Caco-2 (cell line): ENCODE measurements around the gene RRM2. TPM values are rescaled to one million over a fixed set of nuclear protein-coding genes. Genes with fewer than 3 reads are reported as not detected.

Experiments
- BruUV-seq: library from RNA; stranded (reverse); fragments of 400-500 nt; replicated peaks from 2 replicates; lab custom pipeline; 2021; lab: Mats Ljungman, UMichigan
- CTCF ChIA-PET: fragments of 300-600 bp; sonication (Branson Sonifier 250); formaldehyde crosslinking; loops from one replicate; lab custom pipeline; 2022; ENCODE audit warnings: antibody characterized with exemption; lab: Charles Lee
- POLR2A ChIA-PET: fragments of 300-600 bp; sonication (Branson Sonifier 250); formaldehyde crosslinking; loops from one replicate; lab custom pipeline; 2022; ENCODE audit warnings: antibody characterized with exemption; lab: Charles Lee
- DNase-seq, 2 experiments: peaks; one replicate each; pipeline versions ENCODE4 v3.0.0 to v3.0.0-alpha.2; 2020 to 2022
- H3K27me3 ChIP-seq: replicated peaks from 2 replicates; pipeline ENCODE4 v1.6.0; 2011; ENCODE audit warnings: low read length; ENCODE audit not compliant: control insufficient read depth, insufficient read depth
- H3K36me3 ChIP-seq: 2 replicates; pipeline ENCODE4 v1.5.1; 2011; ENCODE audit warnings: low read length; ENCODE audit not compliant: control insufficient read depth, insufficient read depth
- H3K4me1 ChIP-seq: fragments of 250-450 bp; sonication (Bioruptor Pico); 2 replicates; pipeline ENCODE4 v1.5.1; 2020; ENCODE audit warnings: mild to moderate bottlenecking
- H3K4me3 ChIP-seq: 2 replicates; pipeline ENCODE4 v1.5.1; 2011; ENCODE audit warnings: low read depth, mild to moderate bottlenecking, control low read depth, low read length
- H3K9me3 ChIP-seq: fragments of 250-450 bp; sonication (Bioruptor Pico); 2 replicates; pipeline ENCODE4 v1.5.1; 2020; ENCODE audit warnings: mild to moderate bottlenecking, moderate library complexity
- H3K27ac Mint-ChIP-seq: one replicate; pipeline ENCODE4 v1.8.0; 2022; ENCODE audit warnings: mixed read lengths; ENCODE audit not compliant: unreplicated experiment
- H3K27me3 Mint-ChIP-seq: one replicate; pipeline ENCODE4 v1.8.0; 2022; ENCODE audit warnings: mixed read lengths; ENCODE audit not compliant: insufficient read depth, unreplicated experiment
- H3K36me3 Mint-ChIP-seq: one replicate; pipeline ENCODE4 v1.8.0; 2022; ENCODE audit warnings: mild to moderate bottlenecking, mixed read lengths; ENCODE audit not compliant: insufficient read depth, unreplicated experiment
- H3K4me1 Mint-ChIP-seq: one replicate; pipeline ENCODE4 v1.8.0; 2022; ENCODE audit warnings: low read depth, mixed read lengths; ENCODE audit not compliant: unreplicated experiment
- H3K4me3 Mint-ChIP-seq: one replicate; pipeline ENCODE4 v1.8.0; 2022; ENCODE audit warnings: mild to moderate bottlenecking, moderate library complexity, mixed read lengths; ENCODE audit not compliant: unreplicated experiment
- H3K9me3 Mint-ChIP-seq: one replicate; pipeline ENCODE4 v1.8.0; 2022; ENCODE audit warnings: mixed read lengths; ENCODE audit not compliant: unreplicated experiment
- intact Hi-C: fragments of 100-400 bp; cut with micrococcal nuclease; formaldehyde crosslinking; loops from one replicate; pipeline ENCODE4 v1.10.0; 2022; ENCODE audit not compliant: unreplicated experiment
- total RNA-seq: library from RNA; stranded (reverse); gene quantifications from 2 replicates; pipeline ENCODE4 v1.2.3, GENCODE V29; 2022
- TF ChIP-seq, protein P1 (sequence below), 2 experiments: fragments of 200-600 bp in 1 of 2; IDR thresholded peaks; 1 replicate in 1 of 2; 2 replicates in 1 of 2; pipeline versions ENCODE4 v1.5.1 to v1.8.0; 2011 to 2022; ENCODE audit warnings: antibody characterized with exemption in 1 of 2, control low read depth in 1 of 2, inconsistent platforms in 1 of 2, low read depth in 1 of 2, low read length in 1 of 2, mild to moderate bottlenecking in 1 of 2, moderate library complexity in 1 of 2; ENCODE audit not compliant: insufficient read depth in 1 of 2, severe bottlenecking in 1 of 2, unreplicated experiment in 1 of 2

The RRM2 gene
- total RNA-seq, 1 experiment from 2014 or later, result 169 TPM

DNA sequence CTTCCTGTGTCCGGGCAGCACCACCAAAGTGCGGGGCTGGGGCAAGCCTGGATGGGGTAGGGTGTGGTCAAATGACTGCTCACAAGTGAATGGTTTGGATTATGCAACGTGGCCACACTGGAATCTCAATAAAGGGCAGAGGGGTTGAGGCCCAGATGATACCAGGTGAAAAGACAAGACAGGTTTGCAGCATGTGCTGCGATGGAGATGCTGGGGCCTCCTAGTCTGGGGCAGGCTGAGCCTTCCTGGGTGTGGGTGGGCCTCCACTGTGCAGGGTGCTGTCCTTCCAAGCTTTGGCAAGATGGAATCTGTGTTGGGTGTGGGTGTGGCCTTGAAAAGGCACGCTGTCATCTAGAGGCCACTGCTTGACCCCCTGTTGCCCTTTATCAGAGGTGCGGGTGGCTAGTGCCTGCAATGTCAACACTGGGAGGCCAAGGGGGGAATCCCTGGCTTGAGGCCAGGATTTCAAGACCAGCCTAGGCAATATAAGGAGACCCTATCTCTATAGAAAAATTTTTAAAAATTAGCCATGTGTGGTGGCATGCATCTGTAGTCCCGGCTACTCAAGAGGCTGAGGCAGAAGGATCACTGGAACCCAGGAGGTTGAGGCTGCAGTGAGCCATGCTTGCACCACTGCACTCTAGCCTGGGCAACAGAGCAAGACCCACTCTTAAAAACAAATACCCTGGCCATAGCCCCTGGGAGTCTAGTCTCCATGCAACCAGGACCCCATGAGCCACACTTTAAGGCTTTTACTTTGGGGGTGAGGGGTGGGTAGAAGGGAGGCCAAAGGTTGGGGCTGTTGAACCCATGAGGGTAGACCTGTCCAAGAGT lies 13.8 kb downstream of the RRM2 start:
- Mint-ChIP-seq H3K9me3 (no peaks in the 10 kb centered on the region), H3K36me3 (peaks cover 71% of the 10 kb centered on the region), H3K4me3 (no peak overlapping the region), H3K27me3 (no peaks in the 10 kb centered on the region), H3K4me1 (peaks cover 13% of the 10 kb centered on the region), H3K27ac (no peak overlapping the region)
- H3K4me3 ChIP-seq, result no peak overlapping the region
- BruUV-seq, result no TSS peak
- ChIA-PET POLR2A (no interaction called here), CTCF (no interaction called here)
- peaks cover 13% of the 10 kb centered on the region for H3K4me1 ChIP-seq
- H3K36me3 ChIP-seq, result peaks cover 1% of the 10 kb centered on the region; the same call in 1 of the 2 replicates
- DNase-seq, result peak; percentile 37 to 64
- no peaks in the 10 kb centered on the region for H3K9me3 ChIP-seq
- no peaks in the 10 kb centered on the region for H3K27me3 ChIP-seq
- TF ChIP-seq, protein P1, sequence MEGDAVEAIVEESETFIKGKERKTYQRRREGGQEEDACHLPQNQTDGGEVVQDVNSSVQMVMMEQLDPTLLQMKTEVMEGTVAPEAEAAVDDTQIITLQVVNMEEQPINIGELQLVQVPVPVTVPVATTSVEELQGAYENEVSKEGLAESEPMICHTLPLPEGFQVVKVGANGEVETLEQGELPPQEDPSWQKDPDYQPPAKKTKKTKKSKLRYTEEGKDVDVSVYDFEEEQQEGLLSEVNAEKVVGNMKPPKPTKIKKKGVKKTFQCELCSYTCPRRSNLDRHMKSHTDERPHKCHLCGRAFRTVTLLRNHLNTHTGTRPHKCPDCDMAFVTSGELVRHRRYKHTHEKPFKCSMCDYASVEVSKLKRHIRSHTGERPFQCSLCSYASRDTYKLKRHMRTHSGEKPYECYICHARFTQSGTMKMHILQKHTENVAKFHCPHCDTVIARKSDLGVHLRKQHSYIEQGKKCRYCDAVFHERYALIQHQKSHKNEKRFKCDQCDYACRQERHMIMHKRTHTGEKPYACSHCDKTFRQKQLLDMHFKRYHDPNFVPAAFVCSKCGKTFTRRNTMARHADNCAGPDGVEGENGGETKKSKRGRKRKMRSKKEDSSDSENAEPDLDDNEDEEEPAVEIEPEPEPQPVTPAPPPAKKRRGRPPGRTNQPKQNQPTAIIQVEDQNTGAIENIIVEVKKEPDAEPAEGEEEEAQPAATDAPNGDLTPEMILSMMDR (IDR thresholded peaks at IDR 0.05; ENCODE audit: insufficient read depth in 1 of 2, low read depth in 1 of 2, low read length in 1 of 2, severe bottlenecking in 1 of 2, unreplicated experiment in 1 of 2), result no peak
- intact Hi-C loops, result no loop called here

- no peaks in the 10 kb centered on the region; the same call in 1 of the 2 replicates for H3K36me3 ChIP-seq
- no peaks in the 10 kb centered on the region for H3K27me3 ChIP-seq
- ChIA-PET CTCF (no interaction called here), POLR2A (interaction anchor here (0.6 kb wide), 1 partner anchor 133 kb away, joined by 4 read pairs; no protein-coding TSS in a partner anchor)
- H3K4me1 ChIP-seq, result peaks cover 13% of the 10 kb centered on the region
- no peak overlapping the region for H3K4me3 ChIP-seq
- Mint-ChIP-seq H3K4me1 (peaks cover 13% of the 10 kb centered on the region), H3K27ac (no peak overlapping the region), H3K27me3 (no peaks in the 10 kb centered on the region), H3K36me3 (peaks cover 69% of the 10 kb centered on the region), H3K9me3 (no peaks in the 10 kb centered on the region), H3K4me3 (no peak overlapping the region)
- no TSS peak for BruUV-seq
- H3K9me3 ChIP-seq, result no peaks in the 10 kb centered on the region
- DNase-seq, result no peak
- intact Hi-C loops, result no loop called here
- TF ChIP-seq, protein P1 (IDR thresholded peaks at IDR 0.05; ENCODE audit: insufficient read depth in 1 of 2, low read depth in 1 of 2, low read length in 1 of 2, severe bottlenecking in 1 of 2, unreplicated experiment in 1 of 2), result no peak
Measured at GRCh38 chr2:10137053-10137843, 14.7 kb downstream of the RRM2 start.

- no TSS peak for BruUV-seq
- H3K36me3 Mint-ChIP-seq, result peaks cover 56% of the 10 kb centered on the region
- no peak overlapping the region for H3K27ac Mint-ChIP-seq
- Histone ChIP-seq H3K4me3 (no peak overlapping the region), H3K36me3 (peaks cover 3% of the 10 kb centered on the region), H3K27me3 (no peaks in the 10 kb centered on the region), H3K9me3 (no peaks in the 10 kb centered on the region), H3K4me1 (peaks cover 18% of the 10 kb centered on the region)
- intact Hi-C loops, result no loop called here
- H3K4me3 Mint-ChIP-seq, result no peak overlapping the region
- DNase-seq, result peak in 1 of 2 experiments; percentile 12
- POLR2A ChIA-PET, result no interaction called here
- H3K4me1 Mint-ChIP-seq, result peaks cover 10% of the 10 kb centered on the region
- no peaks in the 10 kb centered on the region for H3K9me3 Mint-ChIP-seq
- TF ChIP-seq, protein P1 (IDR thresholded peaks at IDR 0.05; ENCODE audit: insufficient read depth in 1 of 2, low read depth in 1 of 2, low read length in 1 of 2, severe bottlenecking in 1 of 2, unreplicated experiment in 1 of 2), result no peak
- no peaks in the 10 kb centered on the region for H3K27me3 Mint-ChIP-seq
- CTCF ChIA-PET, result interaction anchor here (0.6 to 1.1 kb wide), 3 partner anchors 42 to 269 kb away, joined by 3 to 4 read pairs (median 3); no protein-coding TSS in a partner anchor
Measured at GRCh38 chr2:10139536-10139935, 17.0 kb downstream of the RRM2 start.
